ENCODE results near the gene APP.
"Not testable (repeated sequence)": the region's sequence is repeated elsewhere in the genome, so short reads cannot be mapped to it uniquely, and the experiment has no call there.

Gene APP

DNA sequence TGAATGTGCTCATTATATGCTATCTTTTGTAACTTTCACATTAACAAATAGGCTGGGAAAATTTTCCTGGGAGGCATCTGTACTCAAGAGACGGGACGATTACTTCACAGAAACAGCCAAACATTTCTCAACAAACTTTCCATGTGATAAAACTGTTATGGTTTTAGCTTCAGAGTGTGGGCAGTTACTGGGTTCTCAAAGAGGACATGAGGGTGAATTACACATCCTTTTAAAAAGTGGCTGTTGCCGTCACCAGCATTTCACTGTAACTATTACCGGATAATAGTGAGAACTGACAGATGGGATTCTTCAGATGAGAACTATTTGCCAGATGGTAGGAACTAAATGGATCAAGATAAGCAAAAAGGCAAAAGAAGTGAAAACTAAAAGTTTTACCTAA, 109.1 kb downstream of the APP start:
- no peak for DNase-seq (ENCODE audit: low spot score)

DNA sequence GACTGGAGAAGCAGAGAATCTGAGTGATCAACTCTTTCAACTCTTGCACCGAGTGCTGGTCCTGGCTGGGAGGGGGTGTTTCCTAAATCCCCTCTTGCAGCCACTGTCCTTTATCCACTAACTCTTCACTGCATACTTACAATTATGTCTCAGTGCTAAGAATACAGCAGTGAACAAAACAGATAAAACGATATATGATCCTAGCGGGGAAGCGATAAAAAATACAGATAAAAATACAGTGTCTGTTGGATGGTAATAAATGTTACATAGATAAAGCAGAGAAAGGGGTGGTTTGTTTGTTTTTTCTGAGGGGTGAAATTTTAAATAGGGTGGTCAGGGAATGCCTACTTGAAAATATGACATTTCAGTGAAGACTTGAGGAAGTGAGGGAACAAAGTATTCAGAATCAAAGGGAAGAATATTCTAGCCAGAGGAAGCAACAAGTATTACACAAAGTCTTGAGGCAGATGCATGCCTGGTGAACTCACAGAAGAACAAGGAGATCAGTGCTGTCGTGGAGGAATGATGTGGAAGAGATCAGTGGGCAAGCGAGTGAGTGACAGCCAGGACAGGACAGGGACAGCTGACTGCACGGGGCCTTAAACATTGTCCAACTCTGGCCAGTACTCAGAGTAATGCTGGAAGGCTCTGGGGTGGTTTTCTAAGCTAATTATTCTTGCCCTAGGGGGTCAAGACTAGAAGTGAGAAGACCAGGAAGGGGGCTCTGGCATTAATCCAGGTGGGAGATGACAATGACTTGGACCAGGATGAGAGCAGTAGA, 110.0 kb downstream of the APP start:
- no peak for DNase-seq (ENCODE audit: low spot score)

- no peak for DNase-seq (ENCODE audit: low spot score)
Observed at GRCh38 chr21:26057477-26058170, 112.9 kb downstream of the APP start.

GRCh38 chr21:26055841-26056264, 114.7 kb downstream of the APP start:
- no peak for DNase-seq (ENCODE audit: low spot score)

GRCh38 chr21:26055010-26055409, 115.6 kb downstream of the APP start:
- DNase-seq (ENCODE audit: low spot score) = no peak

- no peak for DNase-seq (ENCODE audit: low spot score)
Observed at GRCh38 chr21:26052057-26052456, 118.5 kb downstream of the APP start.

GRCh38 chr21:26050857-26051256, 119.7 kb downstream of the APP start:
- no peak for DNase-seq (ENCODE audit: low spot score)

DNA sequence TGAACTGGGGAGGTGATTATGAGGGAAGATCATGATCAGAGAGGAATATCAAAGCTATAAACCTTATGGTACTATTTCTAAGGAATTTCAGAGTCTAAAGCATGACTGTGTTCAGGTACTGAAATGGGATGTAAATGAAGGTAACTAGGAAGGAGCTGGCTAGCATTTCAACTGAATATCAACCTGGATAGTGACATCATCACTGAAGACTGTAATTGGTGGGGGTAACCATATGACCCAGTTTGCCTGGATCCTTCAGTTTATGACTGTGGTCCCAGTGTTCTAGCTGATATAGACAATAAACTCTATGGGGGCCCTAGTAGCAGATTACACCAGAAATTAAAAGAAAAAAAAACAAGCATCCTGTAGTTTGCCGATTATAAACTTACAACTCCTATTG, 120.8 kb downstream of the APP start:
- no peak for DNase-seq (ENCODE audit: low spot score)

GRCh38 chr21:26047279-26047967, 123.1 kb downstream of the APP start:
- no peak for DNase-seq (ENCODE audit: low spot score)

GRCh38 chr21:26043891-26044290, 126.7 kb downstream of the APP start:
- DNase-seq (ENCODE audit: low spot score) = no peak

DNA sequence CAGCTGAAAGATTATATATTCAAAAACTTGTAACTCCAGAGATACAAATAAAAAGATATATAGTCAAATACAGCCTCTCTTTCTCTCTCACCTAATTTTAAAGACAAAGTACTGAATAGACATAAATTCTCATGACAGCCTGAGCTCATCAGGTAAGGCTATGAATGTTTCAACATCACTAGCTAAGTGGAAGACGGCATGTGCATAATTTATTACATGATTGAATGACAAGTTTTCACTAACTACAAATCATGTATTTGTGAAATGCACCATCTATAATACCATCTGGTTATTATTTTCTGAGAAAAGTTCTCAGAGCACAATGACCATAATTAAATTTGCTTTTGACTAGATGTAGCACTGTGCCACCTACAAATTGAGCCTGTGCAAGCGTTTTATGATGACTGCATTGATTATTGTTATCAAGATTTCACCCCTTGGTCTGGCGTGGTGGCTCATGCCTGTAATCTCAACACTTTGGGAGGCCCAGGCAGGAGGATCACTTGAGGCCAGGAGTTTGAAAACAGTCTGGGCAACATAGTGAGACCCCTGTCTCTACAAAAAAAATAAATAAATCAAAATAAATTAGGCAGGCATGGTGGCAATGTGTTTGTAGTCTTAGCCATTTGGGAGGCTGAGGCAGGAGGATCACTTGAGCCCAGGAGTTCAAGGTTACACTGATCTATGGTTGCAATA, 128.2 kb downstream of the APP start:
- no peak for DNase-seq (ENCODE audit: low spot score)

DNA sequence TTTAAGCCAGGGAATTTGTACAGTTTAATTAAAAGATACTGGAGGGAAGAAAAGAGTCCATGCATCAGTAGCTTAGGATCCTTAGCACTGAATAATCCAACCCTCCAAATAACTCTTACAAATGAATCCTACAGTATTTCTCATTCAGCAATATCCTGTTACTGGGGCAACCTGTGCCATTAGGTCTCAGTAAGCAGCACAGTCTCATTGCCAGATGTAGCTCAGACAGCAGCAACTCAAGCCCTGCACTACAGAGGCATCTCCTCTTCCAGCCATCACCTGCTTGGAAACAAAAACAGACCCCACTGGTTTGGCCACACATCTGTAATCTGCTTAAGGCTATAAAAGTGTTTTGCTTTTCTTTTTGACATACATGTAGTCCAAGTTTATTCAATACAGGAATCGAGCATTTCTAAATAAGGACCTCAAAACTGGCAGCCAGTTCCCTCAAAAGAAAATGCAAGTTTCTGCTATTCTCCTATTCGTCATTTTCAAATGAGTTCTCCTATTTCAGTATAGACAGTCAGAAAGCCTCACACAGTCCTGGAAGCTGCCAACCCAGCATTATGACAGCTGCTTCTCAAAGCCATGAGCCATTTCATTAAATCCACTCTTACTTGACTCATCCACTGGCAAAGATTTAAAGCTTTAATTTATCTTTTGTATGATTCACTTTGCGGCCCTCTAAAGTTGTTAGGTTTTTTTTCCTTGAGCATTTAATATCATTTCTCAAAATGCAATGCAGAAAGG, 129.0 kb downstream of the APP start:
- DNase-seq (ENCODE audit: low spot score) = no peak

DNA sequence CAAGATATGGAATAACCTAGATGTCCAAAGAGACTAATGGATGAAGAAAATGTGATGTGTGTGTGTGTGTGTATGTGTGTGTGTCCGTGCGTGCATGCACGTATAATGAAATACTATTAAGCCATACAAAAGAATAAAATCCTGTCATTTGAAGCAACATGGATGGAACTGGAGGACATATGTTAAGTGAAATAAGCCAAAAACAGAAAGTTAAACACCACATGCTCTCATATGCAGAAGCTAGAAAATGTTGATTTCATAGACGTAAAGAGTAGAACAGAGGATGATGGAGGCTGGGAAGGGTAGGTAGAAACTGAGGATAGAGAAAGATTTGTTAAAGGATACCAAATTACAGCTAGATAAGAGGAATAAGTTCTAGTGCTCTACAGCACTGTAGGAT, 133.7 kb downstream of the APP start:
- no peak for DNase-seq (ENCODE audit: low spot score)

DNA sequence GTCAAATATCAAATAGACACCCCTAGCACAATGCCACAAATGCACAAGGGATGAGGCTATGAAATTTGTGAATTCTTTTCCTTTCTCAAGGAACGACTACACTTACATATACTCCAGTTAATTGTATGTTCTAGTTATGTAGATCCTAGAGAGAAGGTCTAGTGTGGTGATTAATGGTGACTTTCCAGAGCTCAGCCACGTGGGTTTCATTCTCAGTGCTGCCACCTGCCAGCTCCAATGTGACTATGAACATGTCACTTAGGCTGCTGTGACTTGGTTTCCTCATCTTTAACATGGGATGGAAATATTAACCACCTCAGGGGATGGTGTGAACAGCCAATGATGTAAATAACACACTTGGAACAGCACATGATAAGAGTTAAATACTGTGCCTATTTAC, 138.3 kb downstream of the APP start:
- no peak for DNase-seq (ENCODE audit: low spot score)

DNA sequence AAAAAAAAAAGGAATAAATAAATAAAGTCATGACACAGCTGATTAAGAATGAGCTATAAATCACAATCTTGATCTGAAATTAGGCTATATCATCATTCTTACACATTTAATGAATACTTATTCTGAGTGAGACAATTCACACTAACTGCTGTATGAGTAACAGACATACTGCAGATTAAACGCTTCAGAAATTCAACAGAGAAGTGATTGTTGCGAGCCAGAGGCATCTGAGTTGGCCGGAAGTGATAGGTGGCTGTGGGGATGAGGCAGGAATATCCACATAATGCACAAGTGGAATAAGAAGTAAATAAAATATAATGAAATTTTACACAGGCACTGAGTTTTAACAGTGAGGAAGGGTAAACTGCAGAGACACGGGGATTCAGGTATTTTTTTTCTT, 142.4 kb downstream of the APP start:
- DNase-seq (ENCODE audit: low spot score) = no peak

DNA sequence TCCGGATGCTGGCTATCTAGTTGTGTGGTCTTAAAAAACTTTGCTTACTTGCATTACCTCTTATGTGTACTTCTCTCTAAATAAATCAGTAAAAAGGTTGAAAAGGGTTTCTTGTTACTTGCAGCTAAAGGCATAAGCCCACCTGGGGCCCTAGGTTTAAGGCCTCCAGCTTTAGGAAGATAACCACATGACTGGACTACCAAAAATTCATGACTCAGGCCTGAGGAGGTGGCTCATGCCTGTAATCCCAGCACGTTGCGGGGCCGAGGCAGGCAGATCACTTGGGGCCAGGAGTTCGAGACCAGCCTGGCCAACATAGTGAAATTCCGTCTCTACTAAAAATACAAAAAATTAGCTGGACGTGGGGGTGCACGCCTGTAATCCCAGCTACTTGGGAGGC, 142.9 kb downstream of the APP start:
- no peak for DNase-seq (ENCODE audit: low spot score)

DNA sequence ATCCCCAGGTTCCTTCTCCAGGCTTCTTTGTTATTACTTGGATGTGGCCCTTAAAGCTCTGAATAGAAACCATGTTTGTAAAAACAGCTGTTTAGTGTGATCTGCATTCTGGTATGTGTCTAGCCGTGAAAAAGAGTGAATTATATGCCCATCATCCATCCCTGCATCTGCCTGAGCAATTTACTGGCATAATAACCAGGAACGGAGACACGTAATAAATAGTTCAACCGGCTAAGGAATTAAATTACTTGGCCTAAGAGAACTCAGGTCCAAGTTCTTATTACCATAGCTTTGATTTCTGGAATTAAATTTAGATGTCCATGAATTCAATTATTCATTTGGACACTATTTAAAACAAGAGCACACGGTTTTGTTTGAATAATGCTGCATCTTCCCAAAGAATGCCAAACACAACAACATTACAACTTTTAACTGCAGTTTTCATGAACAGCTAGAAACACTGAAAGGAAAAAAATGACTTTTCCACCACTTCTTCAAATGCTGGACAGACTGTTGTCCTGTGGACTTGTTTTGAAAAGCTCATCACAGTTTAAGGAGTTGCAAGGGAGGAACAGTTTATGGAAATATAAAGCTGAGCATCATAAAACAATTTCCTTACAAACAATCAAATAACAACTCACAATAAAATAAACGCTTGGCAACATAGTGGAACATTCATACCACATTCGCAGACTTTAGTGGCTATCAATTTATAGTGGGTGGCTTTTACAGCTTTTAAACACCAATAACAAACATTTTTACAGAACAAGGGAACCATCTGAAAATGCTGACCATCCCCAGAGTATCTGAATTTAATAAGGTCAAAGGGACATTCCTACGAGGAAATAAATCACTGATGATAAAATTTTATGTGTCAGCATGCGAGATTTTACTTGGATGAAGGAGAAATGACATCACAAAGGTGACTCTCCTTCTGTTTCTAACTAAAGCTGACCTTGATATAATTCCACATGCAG, 144.7 kb downstream of the APP start:
- DNase-seq (ENCODE audit: low spot score) = no peak

GRCh38 chr21:26023406-26023805, 147.2 kb downstream of the APP start:
- not testable (repeated sequence) for DNase-seq (ENCODE audit: low spot score)

GRCh38 chr21:26022598-26023337, 147.8 kb downstream of the APP start:
- DNase-seq (ENCODE audit: low spot score) = not testable (repeated sequence)

DNA sequence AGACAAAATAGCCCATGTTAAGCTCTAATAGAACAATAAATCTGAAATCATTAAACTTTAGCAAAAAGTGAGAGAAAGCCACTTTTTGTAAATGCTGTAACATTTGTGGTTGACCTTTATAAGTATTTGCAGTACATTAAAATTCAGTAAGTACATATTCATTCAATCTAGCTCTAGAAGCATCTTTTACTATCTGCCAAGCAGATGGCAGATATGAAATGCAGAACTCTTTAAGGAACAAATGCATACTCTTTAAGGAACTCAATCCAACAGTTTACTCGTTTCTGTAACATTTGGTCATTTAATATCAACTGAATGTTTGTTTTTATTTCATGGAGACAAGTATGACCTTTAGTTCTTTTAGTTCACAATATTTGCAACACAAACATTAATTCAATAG, 150.1 kb downstream of the APP start:
- DNase-seq (ENCODE audit: low spot score) = no peak

Measured in CD4-positive, alpha-beta T cell treated with Interleukin-6 at 100 ng/mL for 8 hours (primary cell).